Measurements from ENCODE around the gene BID.

BID gene

DNA sequence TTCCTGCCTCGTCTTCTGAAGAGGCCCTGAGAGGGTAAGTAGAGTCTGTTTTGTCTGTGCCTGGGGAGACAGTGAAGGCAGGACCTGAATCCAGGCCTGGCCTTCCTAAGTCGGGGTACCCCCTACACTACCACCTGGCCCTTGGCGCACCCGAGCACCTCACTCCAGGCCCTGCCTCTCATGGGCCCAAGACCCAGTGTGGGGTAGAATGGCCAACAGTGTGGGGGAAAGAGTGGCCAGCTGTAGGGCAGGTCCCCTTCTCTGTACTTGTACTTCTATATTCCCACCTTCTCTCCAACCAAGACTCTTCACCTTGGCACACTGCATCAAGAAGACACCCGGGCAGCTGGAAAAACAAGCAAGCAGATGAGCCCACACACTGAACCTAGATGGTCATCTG lies 22.4 kb upstream of the BID start:
- H3K14ac ChIP-seq (ENCODE audit: low read length), result no peak overlapping the region
- H3K27ac ChIP-seq (ENCODE audit: low read depth, low read length), result no peak overlapping the region
- no peaks in the 10 kb centered on the region for H3K9me3 ChIP-seq (ENCODE audit: insufficient read depth, low read depth, low read length)
- no peak for DNase-seq
- H2BK120ac ChIP-seq (ENCODE audit: insufficient read depth, low read length, poor library complexity), result no peak overlapping the region
- no peak overlapping the region for H4K12ac ChIP-seq (ENCODE audit: low read depth, low read length)
- no peak overlapping the region for H2BK5ac ChIP-seq (ENCODE audit: low read depth, low read length, poor library complexity)
- no peak overlapping the region for H3K4me2 ChIP-seq (ENCODE audit: low read length)
- H3K36me3 ChIP-seq (ENCODE audit: control insufficient read depth in 1 of 2, insufficient read depth in 2 of 2, low read length in 2 of 2), result no peaks in the 10 kb centered on the region
- H2BK12ac ChIP-seq (ENCODE audit: low read length), result no peak overlapping the region
- no peak overlapping the region for H3K23ac ChIP-seq (ENCODE audit: low read length)
- H3K27me3 ChIP-seq (ENCODE audit: insufficient read depth, low read length), result no peaks in the 10 kb centered on the region
- H3K79me2 ChIP-seq (ENCODE audit: control insufficient read depth, insufficient read depth, low read length, poor library complexity), result no peaks in the 10 kb centered on the region
- WGBS (ENCODE audit: extremely low coverage, insufficient coverage, insufficient read length), result no CpG with 5 or more reads among the region's 5 CpGs
- no peak overlapping the region for H3K9ac ChIP-seq (ENCODE audit: low read length)
- H3K4me3 ChIP-seq (ENCODE audit: low read depth, low read length), result no peak overlapping the region
- H2AK5ac ChIP-seq (ENCODE audit: low read length), result no peak overlapping the region
- peaks cover 7 to 9% of the 10 kb centered on the region in 2 experiments for H3K4me1 ChIP-seq (ENCODE audit: control insufficient read depth in 1 of 2, insufficient read depth in 2 of 2, low read length in 2 of 2)
- no peaks in the 10 kb centered on the region for H3K79me1 ChIP-seq (ENCODE audit: low read length)
- H2AFZ ChIP-seq (ENCODE audit: insufficient read depth, low read length, poor library complexity), result no peak overlapping the region
- H3K18ac ChIP-seq (ENCODE audit: low read length), result no peak overlapping the region
- no peak overlapping the region for H4K91ac ChIP-seq (ENCODE audit: low read depth, low read length)
- H3K4ac ChIP-seq (ENCODE audit: low read depth, low read length), result no peak overlapping the region
- no peak overlapping the region for H4K8ac ChIP-seq (ENCODE audit: low read depth, low read length)

DNA sequence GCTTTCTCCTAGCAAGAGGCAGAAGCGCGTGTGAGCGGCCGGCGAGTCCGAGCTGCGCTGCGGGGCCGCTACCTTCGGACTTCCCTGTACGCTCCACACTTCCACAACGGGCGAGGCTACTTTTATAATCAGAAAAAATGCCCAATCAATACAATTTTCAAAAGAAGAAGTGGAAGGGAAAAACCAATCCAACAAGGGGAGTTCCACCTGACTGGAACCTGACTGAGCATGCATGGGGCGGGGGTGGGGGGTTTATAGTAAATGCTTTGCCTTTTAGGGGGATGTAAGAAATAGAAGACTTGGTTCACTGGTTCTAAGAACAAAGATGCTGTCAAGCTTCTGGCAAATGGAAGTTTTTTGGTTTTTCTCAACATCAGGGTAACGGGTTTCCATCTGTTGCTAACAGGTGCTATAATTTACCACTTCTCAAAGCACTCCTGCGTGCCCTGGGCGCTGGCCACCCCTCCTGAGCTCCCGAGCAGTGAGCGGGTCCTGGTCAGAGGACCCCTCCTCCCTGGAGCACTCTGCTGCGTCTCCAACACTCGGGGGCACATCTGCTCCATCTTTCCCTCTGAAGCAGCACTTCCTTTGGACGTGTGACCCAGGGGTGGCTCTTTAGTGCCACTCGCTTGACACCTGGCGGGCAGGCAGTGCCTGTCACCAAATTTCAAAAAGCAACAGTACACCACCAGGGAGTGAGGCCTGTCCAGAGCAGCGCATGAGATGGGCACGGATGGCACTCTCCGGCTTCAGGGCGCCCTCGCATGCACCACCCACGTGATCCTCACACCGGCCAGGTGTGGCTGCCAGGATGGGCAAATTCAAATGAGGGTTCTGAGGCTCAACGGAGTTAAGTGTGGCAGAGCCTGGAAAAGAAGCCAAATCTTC lies 21.6 kb upstream of the BID start:
- no peak overlapping the region for H4K12ac ChIP-seq (ENCODE audit: low read depth, low read length)
- DNase-seq, result no peak
- no peak overlapping the region for H3K27ac ChIP-seq (ENCODE audit: low read depth, low read length)
- H3K18ac ChIP-seq (ENCODE audit: low read length), result no peak overlapping the region
- no peak overlapping the region for H2BK120ac ChIP-seq (ENCODE audit: insufficient read depth, low read length, poor library complexity)
- no peak overlapping the region for H3K4ac ChIP-seq (ENCODE audit: low read depth, low read length)
- no CpG with 5 or more reads among the region's 32 CpGs for WGBS (ENCODE audit: extremely low coverage, insufficient coverage, insufficient read length)
- no peak overlapping the region for H4K8ac ChIP-seq (ENCODE audit: low read depth, low read length)
- peaks cover 0 to under 1% of the 10 kb centered on the region in 2 experiments for H3K36me3 ChIP-seq (ENCODE audit: control insufficient read depth in 1 of 2, insufficient read depth in 2 of 2, low read length in 2 of 2)
- no peaks in the 10 kb centered on the region for H3K79me1 ChIP-seq (ENCODE audit: low read length)
- H3K4me3 ChIP-seq (ENCODE audit: low read depth, low read length), result no peak overlapping the region
- H2BK12ac ChIP-seq (ENCODE audit: low read length), result no peak overlapping the region
- no peak overlapping the region for H2BK5ac ChIP-seq (ENCODE audit: low read depth, low read length, poor library complexity)
- H3K23ac ChIP-seq (ENCODE audit: low read length), result no peak overlapping the region
- H3K27me3 ChIP-seq (ENCODE audit: insufficient read depth, low read length), result no peaks in the 10 kb centered on the region
- peaks cover 7 to 9% of the 10 kb centered on the region in 2 experiments for H3K4me1 ChIP-seq (ENCODE audit: control insufficient read depth in 1 of 2, insufficient read depth in 2 of 2, low read length in 2 of 2)
- H2AK5ac ChIP-seq (ENCODE audit: low read length), result no peak overlapping the region
- H4K91ac ChIP-seq (ENCODE audit: low read depth, low read length), result no peak overlapping the region
- no peak overlapping the region for H2AFZ ChIP-seq (ENCODE audit: insufficient read depth, low read length, poor library complexity)
- H3K4me2 ChIP-seq (ENCODE audit: low read length), result no peak overlapping the region
- H3K79me2 ChIP-seq (ENCODE audit: control insufficient read depth, insufficient read depth, low read length, poor library complexity), result no peaks in the 10 kb centered on the region
- H3K14ac ChIP-seq (ENCODE audit: low read length), result no peak overlapping the region
- no peak overlapping the region for H3K9ac ChIP-seq (ENCODE audit: low read length)
- no peaks in the 10 kb centered on the region for H3K9me3 ChIP-seq (ENCODE audit: insufficient read depth, low read depth, low read length)

DNA sequence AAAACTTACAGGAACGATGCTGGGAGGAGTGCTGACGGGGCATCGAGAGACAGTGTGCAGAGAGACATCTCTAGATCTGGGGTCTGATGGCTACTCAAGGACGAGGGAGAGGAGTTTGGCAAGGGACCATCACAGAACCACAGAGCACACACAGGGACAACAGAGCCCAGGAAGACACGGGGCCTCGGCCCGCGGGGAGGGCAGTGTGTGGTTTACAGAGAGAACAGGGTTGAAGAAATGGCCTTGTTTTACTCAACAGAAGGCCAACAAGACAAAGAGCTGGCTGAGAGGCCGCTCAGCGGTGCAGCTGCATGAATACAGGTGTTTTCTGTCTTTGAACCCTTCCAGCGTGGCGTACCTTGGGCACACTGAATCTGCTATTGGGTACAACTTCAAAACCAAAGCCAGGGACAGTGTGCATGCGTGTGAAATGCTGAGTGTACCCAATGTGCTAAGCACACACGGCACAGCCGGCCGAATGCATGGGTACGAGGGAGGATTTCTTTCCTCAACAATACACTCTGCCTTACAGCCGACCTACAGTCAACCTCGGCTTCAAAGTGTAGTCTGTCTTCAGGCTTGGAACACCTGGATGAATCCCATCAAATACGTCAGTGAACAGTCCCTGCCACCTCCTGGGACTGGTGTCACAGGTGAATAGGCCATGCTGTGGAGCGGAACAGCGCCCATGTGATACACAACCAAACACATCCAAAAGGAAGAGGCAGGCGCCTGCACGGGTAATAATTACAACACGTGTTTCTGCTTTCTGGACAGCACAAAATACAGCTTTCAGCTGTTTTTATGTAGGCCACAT lies 20.7 kb upstream of the BID start:
- no peaks in the 10 kb centered on the region for H3K27me3 ChIP-seq (ENCODE audit: insufficient read depth, low read length)
- H3K9me3 ChIP-seq (ENCODE audit: insufficient read depth, low read depth, low read length), result no peaks in the 10 kb centered on the region

DNA sequence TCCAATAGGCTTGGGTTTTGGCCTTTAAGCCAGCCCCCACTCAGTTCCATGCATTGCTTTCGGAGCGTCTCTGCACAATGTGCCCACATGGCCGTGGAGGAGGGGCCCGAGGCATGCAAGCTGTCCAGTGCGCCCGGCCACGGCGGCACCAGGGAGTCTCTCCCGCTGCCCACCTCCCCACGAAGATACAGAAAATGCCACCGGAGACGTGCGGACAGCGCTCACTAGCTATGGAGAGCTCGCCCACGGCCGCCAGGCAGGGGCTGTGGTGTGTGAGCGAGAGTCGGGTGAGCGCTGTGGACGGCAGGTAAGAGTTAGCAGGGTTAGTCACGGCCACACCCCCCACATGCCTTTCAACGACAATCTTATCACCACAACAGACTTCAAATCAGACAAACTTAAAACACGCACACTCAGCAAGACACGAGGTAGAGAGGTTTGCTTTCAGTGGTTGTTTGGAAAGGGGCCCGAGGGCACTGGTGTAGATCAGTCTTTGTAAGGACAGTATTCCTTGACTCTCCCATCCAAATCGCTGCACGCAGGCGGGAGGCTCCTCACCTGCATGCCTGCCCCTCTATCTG lies 18.7 kb upstream of the BID start:
- no CpG with 5 or more reads among the region's 29 CpGs for WGBS (ENCODE audit: extremely low coverage, insufficient coverage, insufficient read length)
- no peak overlapping the region for H3K27ac ChIP-seq (ENCODE audit: low read depth, low read length)
- DNase-seq, result peak; percentile 59 to 77
- H2AK5ac ChIP-seq (ENCODE audit: low read length), result no peak overlapping the region
- H3K27me3 ChIP-seq (ENCODE audit: insufficient read depth, low read length), result no peaks in the 10 kb centered on the region
- no peak overlapping the region for H2BK12ac ChIP-seq (ENCODE audit: low read length)
- H3K4ac ChIP-seq (ENCODE audit: low read depth, low read length), result no peak overlapping the region
- peaks cover 13 to 17% of the 10 kb centered on the region in 2 experiments for H3K36me3 ChIP-seq (ENCODE audit: control insufficient read depth in 1 of 2, insufficient read depth in 2 of 2, low read length in 2 of 2)
- H3K23ac ChIP-seq (ENCODE audit: low read length), result no peak overlapping the region
- no peaks in the 10 kb centered on the region for H3K9me3 ChIP-seq (ENCODE audit: insufficient read depth, low read depth, low read length)
- H3K9ac ChIP-seq (ENCODE audit: low read length), result no peak overlapping the region
- H3K4me2 ChIP-seq (ENCODE audit: low read length), result no peak overlapping the region
- H2AFZ ChIP-seq (ENCODE audit: insufficient read depth, low read length, poor library complexity), result no peak overlapping the region
- H2BK5ac ChIP-seq (ENCODE audit: low read depth, low read length, poor library complexity), result no peak overlapping the region
- no peak overlapping the region for H3K4me3 ChIP-seq (ENCODE audit: low read depth, low read length)
- H3K4me1 ChIP-seq (ENCODE audit: control insufficient read depth in 1 of 2, insufficient read depth in 2 of 2, low read length in 2 of 2), result peaks cover 7 to 9% of the 10 kb centered on the region in 2 experiments
- no peak overlapping the region for H4K8ac ChIP-seq (ENCODE audit: low read depth, low read length)
- H3K14ac ChIP-seq (ENCODE audit: low read length), result no peak overlapping the region
- H4K12ac ChIP-seq (ENCODE audit: low read depth, low read length), result no peak overlapping the region
- H3K79me1 ChIP-seq (ENCODE audit: low read length), result no peaks in the 10 kb centered on the region
- no peaks in the 10 kb centered on the region for H3K79me2 ChIP-seq (ENCODE audit: control insufficient read depth, insufficient read depth, low read length, poor library complexity)
- no peak overlapping the region for H2BK120ac ChIP-seq (ENCODE audit: insufficient read depth, low read length, poor library complexity)
- no peak overlapping the region for H3K18ac ChIP-seq (ENCODE audit: low read length)
- no peak overlapping the region for H4K91ac ChIP-seq (ENCODE audit: low read depth, low read length)

More for the DNA sequence above, 20.7 kb upstream of the BID start:
- Histone ChIP-seq H2AFZ (ENCODE audit: insufficient read depth, low read length, poor library complexity) (no peak overlapping the region), H3K79me1 (ENCODE audit: low read length) (no peaks in the 10 kb centered on the region), H4K12ac (ENCODE audit: low read depth, low read length) (no peak overlapping the region), H3K23ac (ENCODE audit: low read length) (no peak overlapping the region), H4K8ac (ENCODE audit: low read depth, low read length) (no peak overlapping the region), H3K4me2 (ENCODE audit: low read length) (no peak overlapping the region), H3K27ac (ENCODE audit: low read depth, low read length) (no peak overlapping the region), H4K91ac (ENCODE audit: low read depth, low read length) (no peak overlapping the region), H3K14ac (ENCODE audit: low read length) (no peak overlapping the region), H3K4me1 (ENCODE audit: control insufficient read depth in 1 of 2, insufficient read depth in 2 of 2, low read length in 2 of 2) (peaks cover 7 to 9% of the 10 kb centered on the region in 2 experiments), H3K4ac (ENCODE audit: low read depth, low read length) (no peak overlapping the region), H2AK5ac (ENCODE audit: low read length) (no peak overlapping the region), H3K36me3 (ENCODE audit: control insufficient read depth in 1 of 2, insufficient read depth in 2 of 2, low read length in 2 of 2) (peaks cover 7 to 10% of the 10 kb centered on the region in 2 experiments), H2BK5ac (ENCODE audit: low read depth, low read length, poor library complexity) (no peak overlapping the region), H2BK12ac (ENCODE audit: low read length) (no peak overlapping the region), H3K18ac (ENCODE audit: low read length) (no peak overlapping the region), H3K4me3 (ENCODE audit: low read depth, low read length) (peak overlapping the region; percentile 10), H2BK120ac (ENCODE audit: insufficient read depth, low read length, poor library complexity) (no peak overlapping the region), H3K79me2 (ENCODE audit: control insufficient read depth, insufficient read depth, low read length, poor library complexity) (no peaks in the 10 kb centered on the region), H3K9ac (ENCODE audit: low read length) (no peak overlapping the region)
- no CpG with 5 or more reads among the region's 25 CpGs for WGBS (ENCODE audit: extremely low coverage, insufficient coverage, insufficient read length)
- DNase-seq, result no peak
